ENCODE data around the gene FH.

FH gene

DNA sequence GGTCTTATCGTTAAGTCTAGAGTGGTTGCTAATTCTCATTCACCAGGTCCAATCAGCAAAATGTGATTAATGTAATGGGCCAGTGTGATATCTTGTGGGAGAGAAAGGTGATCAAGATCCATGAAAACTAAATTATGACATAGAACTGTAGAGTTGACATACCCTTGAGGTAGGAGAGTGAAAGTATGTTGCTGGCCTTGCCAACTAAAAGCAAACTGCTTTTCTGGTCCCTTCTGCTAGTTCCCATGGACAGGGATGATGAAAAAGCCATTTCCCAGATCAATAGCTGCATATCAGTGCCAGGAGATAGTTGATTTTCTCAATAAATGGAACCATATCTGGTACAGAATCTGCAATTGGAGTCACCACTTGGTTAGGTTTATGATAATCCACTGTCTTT, 65.8 kb downstream of the FH start:
- no peak for DNase-seq

DNA sequence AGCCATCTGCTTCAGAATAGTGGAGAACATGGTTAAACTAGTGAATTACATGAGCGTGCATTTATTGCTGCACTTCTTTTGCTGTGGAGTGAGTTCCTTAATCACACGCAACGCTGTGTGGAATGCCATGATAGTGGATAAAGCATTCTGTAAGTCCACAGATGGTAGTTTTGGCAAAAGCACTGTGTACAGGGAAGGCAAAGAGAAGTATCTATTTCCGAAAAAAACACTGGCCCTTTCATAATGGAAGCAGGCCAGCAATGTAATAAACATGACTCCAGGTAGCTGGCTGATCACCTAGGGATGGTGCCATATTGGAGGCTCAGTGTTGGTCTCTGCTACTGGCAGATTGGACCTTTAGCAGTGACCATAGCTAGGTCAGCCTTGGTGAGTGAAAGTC, 67.6 kb downstream of the FH start:
- DNase-seq: no peak
